Neutrophil (primary cell): ENCODE results near the gene OR1K1.

ENCODE experiments used
- H3K27ac ChIP-seq: fragments of 200-600 bp; sonication (generic); 2 replicates; pipeline ENCODE4 v1.5.1; 2016; ENCODE audit warnings: mild to moderate bottlenecking, moderate library complexity
- H3K27me3 ChIP-seq: fragments of 200-600 bp; sonication (generic); 2 replicates; pipeline ENCODE4 v1.6.0; 2016; ENCODE audit warnings: mild to moderate bottlenecking
- H3K36me3 ChIP-seq: fragments of 200-600 bp; sonication (generic); 2 replicates; pipeline ENCODE4 v1.5.1; 2017
- H3K4me1 ChIP-seq, 2 experiments: fragments of 200-600 bp in 1 of 2; sonication (generic) in 1 of 2; 1 replicate in 1 of 2; 2 replicates in 1 of 2; pipeline versions ENCODE4 v1.5.1 to v1.6.1; 2013 to 2016; ENCODE audit warnings: low read depth in 1 of 2, low read length in 1 of 2, mild to moderate bottlenecking in 1 of 2, moderate library complexity in 1 of 2; ENCODE audit not compliant: control insufficient read depth in 1 of 2, insufficient read depth in 1 of 2
- H3K4me3 ChIP-seq, 2 experiments: fragments of 200-600 bp in 1 of 2; sonication (generic) in 1 of 2; 1 replicate in 1 of 2; 2 replicates in 1 of 2; pipeline ENCODE4 v1.5.1; 2013 to 2016; ENCODE audit warnings: low read depth in 1 of 2, low read length in 1 of 2, mild to moderate bottlenecking in 1 of 2, moderate library complexity in 1 of 2
- H3K9me3 ChIP-seq: fragments of 200-600 bp; sonication (generic); 2 replicates; pipeline ENCODE4 v1.5.1; 2016
- TF ChIP-seq, protein P1 (sequence below): fragments of 200-600 bp; sonication (generic); IDR thresholded peaks from 2 replicates; pipeline ENCODE4 v1.5.1; 2016; ENCODE audit warnings: antibody characterized with exemption

Gene OR1K1

DNA sequence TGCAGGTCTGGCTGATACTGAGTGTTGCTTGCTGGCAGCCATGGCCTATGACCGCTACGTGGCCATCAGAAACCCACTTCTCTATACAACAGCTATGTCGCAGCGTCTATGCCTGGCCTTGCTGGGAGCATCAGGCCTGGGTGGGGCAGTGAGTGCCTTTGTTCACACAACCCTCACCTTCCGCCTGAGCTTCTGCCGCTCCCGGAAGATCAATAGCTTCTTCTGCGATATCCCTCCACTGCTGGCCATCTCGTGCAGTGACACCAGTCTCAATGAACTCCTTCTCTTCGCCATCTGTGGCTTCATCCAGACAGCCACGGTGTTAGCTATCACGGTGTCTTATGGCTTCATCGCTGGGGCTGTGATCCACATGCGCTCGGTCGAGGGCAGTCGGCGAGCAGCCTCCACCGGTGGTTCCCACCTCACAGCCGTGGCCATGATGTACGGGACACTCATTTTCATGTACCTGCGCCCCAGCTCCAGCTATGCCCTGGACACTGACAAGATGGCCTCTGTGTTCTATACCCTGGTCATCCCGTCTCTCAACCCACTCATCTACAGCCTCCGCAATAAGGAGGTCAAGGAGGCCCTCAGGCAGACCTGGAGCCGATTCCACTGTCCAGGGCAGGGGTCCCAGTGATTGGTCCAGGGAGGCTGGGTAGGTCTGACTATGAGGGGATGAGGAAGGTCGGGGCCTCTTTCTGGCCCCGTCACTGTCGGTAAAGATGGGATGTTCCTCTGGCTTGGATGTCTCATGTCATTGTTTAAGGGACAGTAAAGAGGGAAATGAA, 10.5 kb upstream of the OR1K1 start:
- TF ChIP-seq, protein P1, sequence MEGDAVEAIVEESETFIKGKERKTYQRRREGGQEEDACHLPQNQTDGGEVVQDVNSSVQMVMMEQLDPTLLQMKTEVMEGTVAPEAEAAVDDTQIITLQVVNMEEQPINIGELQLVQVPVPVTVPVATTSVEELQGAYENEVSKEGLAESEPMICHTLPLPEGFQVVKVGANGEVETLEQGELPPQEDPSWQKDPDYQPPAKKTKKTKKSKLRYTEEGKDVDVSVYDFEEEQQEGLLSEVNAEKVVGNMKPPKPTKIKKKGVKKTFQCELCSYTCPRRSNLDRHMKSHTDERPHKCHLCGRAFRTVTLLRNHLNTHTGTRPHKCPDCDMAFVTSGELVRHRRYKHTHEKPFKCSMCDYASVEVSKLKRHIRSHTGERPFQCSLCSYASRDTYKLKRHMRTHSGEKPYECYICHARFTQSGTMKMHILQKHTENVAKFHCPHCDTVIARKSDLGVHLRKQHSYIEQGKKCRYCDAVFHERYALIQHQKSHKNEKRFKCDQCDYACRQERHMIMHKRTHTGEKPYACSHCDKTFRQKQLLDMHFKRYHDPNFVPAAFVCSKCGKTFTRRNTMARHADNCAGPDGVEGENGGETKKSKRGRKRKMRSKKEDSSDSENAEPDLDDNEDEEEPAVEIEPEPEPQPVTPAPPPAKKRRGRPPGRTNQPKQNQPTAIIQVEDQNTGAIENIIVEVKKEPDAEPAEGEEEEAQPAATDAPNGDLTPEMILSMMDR, result no peak

DNA sequence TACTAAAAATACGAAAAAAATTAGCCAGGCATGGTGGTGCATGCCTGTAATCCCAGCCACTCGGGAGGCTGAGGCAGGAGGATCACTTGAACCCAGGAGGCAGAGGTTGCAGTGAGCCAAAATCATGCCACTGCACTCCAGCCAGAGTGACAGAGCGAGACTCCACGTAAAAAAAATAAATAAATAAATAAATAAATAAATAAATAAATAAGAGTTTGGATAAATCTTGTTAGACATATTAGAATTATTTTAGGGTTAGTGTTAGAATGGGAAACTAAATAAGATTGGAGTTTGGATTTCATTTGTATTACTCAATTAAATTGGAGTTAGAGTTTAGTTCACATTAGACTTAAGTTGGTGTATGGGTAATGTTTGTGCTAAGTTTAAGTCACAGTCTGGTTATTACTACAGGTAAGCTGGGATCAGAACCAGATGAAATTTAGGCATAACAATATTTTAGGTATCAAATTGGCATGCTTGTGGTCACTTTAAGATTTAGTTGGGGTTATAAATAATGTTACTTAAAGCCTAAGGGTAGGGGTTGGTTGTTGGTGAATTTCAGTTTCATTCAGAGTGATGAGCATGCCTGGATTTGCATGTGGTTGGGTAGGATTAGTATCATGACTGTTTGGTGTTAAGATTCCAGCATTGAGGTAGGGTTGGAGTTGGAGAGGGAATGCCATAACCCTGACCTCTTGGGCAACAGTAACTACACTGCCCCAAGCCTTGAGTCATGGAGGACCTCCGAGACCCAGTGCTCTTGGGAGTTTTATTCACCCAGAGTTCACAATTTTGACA, 7.9 kb upstream of the OR1K1 start:
- Histone ChIP-seq H3K27ac (no peak overlapping the region), H3K27me3 (no peaks in the 10 kb centered on the region), H3K4me3 (no peak overlapping the region), H3K9me3 (no peaks in the 10 kb centered on the region), H3K4me1 (no peaks in the 10 kb centered on the region), H3K36me3 (no peaks in the 10 kb centered on the region)
- TF ChIP-seq, protein P1, result no peak

More for the DNA sequence above, 10.5 kb upstream of the OR1K1 start:
- Histone ChIP-seq H3K27me3 (no peaks in the 10 kb centered on the region), H3K27ac (no peak overlapping the region), H3K9me3 (no peaks in the 10 kb centered on the region), H3K36me3 (no peaks in the 10 kb centered on the region), H3K4me1 (no peaks in the 10 kb centered on the region), H3K4me3 (no peak overlapping the region)

DNA sequence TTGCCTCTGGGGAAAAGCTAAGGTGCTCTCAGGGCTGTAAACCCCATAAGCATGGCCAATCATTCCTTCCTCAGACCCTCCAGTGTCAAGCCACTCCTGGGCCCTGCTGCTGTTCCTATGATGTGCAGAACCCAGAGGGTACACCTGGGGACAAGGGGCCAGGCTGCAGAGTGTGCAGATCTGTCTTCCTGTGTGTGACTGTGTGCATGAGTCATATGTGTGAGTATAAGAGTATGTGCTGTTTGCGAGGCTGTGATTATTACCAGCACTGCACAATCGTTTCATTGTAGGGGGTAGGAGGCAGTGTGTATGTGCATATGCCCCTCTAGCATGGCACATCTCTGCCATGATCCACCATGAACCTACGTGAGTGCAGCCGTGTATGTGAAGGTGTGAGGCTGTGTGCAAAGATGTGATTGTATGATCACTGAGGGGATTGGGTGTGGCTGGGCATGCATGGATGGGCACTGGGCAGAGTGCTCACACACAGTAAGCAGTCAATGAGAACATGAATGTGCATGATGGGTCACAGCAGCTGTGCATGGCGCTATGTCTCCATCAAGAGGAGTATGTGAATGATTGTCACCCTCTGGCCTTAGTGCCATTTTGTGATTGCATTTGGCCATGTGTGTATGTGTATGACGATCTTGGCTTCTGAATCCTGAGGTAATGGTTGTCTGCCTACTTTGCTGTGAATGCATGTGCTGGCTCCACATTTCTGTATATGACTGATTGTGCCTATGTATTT, 2.4 kb upstream of the OR1K1 start:
- Histone ChIP-seq H3K9me3 (no peaks in the 10 kb centered on the region), H3K27ac (no peak overlapping the region), H3K4me1 (no peaks in the 10 kb centered on the region), H3K27me3 (no peaks in the 10 kb centered on the region), H3K36me3 (no peaks in the 10 kb centered on the region), H3K4me3 (no peak overlapping the region)
- TF ChIP-seq, protein P1, result no peak

DNA sequence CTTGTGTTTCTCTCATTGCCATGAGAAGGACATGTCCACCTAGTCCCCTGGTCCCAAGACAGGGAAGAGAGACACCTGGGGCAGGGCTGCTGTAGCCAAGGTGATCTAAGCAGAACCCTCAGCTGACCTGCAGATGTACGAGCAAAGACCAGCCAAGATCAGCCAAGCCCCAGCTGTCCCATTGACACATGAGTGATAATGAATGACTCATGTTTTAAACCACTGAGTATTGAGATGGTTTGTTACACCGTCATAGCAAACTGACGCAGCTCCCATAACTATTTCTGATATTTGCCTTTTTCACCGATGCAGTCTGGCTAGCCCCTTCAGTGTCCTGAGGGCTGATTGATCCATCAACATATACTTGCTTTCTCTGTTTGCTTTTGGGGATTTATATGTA, 6.7 kb downstream of the OR1K1 start:
- Histone ChIP-seq H3K4me1 (no peaks in the 10 kb centered on the region), H3K4me3 (no peak overlapping the region), H3K9me3 (no peaks in the 10 kb centered on the region), H3K27ac (no peak overlapping the region), H3K27me3 (no peaks in the 10 kb centered on the region), H3K36me3 (no peaks in the 10 kb centered on the region)
- TF ChIP-seq, protein P1, result no peak

DNA sequence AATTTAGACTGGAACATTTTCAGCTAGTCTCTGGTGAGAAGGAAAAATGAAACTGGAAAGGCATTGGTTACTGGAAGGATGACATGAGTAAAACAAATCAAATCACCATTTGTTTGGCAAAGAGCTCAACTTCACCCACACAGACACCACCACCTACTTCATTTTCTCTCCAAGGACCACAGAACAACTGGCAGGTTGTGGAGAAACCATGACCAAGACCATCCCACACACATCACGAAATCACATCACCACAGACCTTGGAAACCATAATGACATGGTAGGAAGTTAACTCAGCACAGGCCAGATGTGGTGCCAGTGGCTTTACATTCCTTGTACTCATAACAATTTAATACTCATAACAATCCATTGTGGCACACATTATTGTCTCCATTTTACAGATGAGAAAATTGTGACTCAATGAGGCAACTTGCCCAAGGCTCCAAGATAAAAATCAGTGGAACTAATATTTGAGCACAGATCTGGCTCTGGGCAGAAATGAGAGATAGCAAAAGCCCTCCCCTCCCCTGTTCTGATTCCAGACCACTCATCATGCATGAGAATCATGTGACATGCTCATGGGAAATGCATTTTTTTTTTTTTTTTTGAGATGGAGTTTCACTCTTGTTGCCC, 7.5 kb downstream of the OR1K1 start:
- no peak overlapping the region for H3K4me3 ChIP-seq
- H3K36me3 ChIP-seq, result no peaks in the 10 kb centered on the region
- TF ChIP-seq, protein P1, result no peak
- no peaks in the 10 kb centered on the region for H3K9me3 ChIP-seq
- no peaks in the 10 kb centered on the region for H3K4me1 ChIP-seq
- no peak overlapping the region for H3K27ac ChIP-seq
- H3K27me3 ChIP-seq, result no peaks in the 10 kb centered on the region
